CD14-positive monocyte (primary cell): ENCODE measurements around the gene CNFN. TPM values are rescaled to one million over a fixed set of nuclear protein-coding genes. Genes with fewer than 3 reads are reported as not detected.

Source experiments
- DNase-seq, 3 donors: peaks; one replicate each; pipeline ENCODE4 v3.0.0-alpha.2; 2011 to 2022
- H2AFZ ChIP-seq: 2 replicates; pipeline ENCODE4 v1.6.0; 2012; ENCODE audit warnings: mild to moderate bottlenecking, low read depth, low read length, inconsistent platforms; ENCODE audit not compliant: insufficient read depth, poor library complexity, severe bottlenecking
- H3K27ac ChIP-seq, 2 donors: 1 replicate in 1 of 2; 2 replicates in 1 of 2; pipeline ENCODE4 v1.5.1; 2012 to 2013; ENCODE audit warnings: low read length in 2 of 2, control low read depth in 1 of 2, inconsistent platforms in 1 of 2, low read depth in 1 of 2, mild to moderate bottlenecking in 1 of 2
- H3K27me3 ChIP-seq, 2 donors: one replicate each; pipeline versions ENCODE4 v1.6.0 to v1.6.1; 2011 to 2013; ENCODE audit warnings: low read length in 2 of 2; ENCODE audit not compliant: control insufficient read depth in 2 of 2, insufficient read depth in 2 of 2
- H3K36me3 ChIP-seq, 2 donors: replicated peaks in 1 of 2; 1 replicate in 1 of 2; 2 replicates in 1 of 2; pipeline versions ENCODE4 v1.5.1 to v1.6.1; 2012 to 2013; ENCODE audit warnings: low read length in 2 of 2, control low read depth in 1 of 2, inconsistent platforms in 1 of 2, mild to moderate bottlenecking in 1 of 2; ENCODE audit not compliant: insufficient read depth in 2 of 2, control insufficient read depth in 1 of 2
- H3K4me1 ChIP-seq, 2 donors: 1 replicate in 1 of 2; 2 replicates in 1 of 2; pipeline versions ENCODE4 v1.5.1 to v1.6.1; 2012 to 2013; ENCODE audit warnings: low read length in 2 of 2, control low read depth in 1 of 2, inconsistent platforms in 1 of 2, mild to moderate bottlenecking in 1 of 2, moderate library complexity in 1 of 2; ENCODE audit not compliant: insufficient read depth in 2 of 2, control insufficient read depth in 1 of 2
- H3K4me2 ChIP-seq: replicated peaks from 2 replicates; pipeline ENCODE3; 2012; ENCODE audit warnings: low read length, moderate library complexity, mild to moderate bottlenecking; ENCODE audit not compliant: poor library complexity, severe bottlenecking; ENCODE audit errors: extremely low read depth
- H3K4me3 ChIP-seq, 3 experiments: fragments of 200-600 bp in 1 of 3; sonication (generic) in 1 of 3; replicated peaks in 1 of 3; 1 replicate in 2 of 3; 2 replicates in 1 of 3; pipeline ENCODE4 v1.5.1; 2011 to 2013; ENCODE audit warnings: low read length in 3 of 3, mild to moderate bottlenecking in 3 of 3, control low read depth in 2 of 3, low read depth in 2 of 3, inconsistent platforms in 1 of 3, moderate library complexity in 1 of 3
- H3K79me2 ChIP-seq: 2 replicates; pipeline ENCODE4 v1.6.0; 2012; ENCODE audit warnings: mild to moderate bottlenecking, control low read depth, inconsistent platforms, low read length, moderate library complexity; ENCODE audit not compliant: insufficient read depth
- H3K9ac ChIP-seq: 2 replicates; pipeline ENCODE4 v1.6.0; 2017; ENCODE audit warnings: low read length, mild to moderate bottlenecking; ENCODE audit not compliant: insufficient read depth, poor library complexity, severe bottlenecking
- H3K9me3 ChIP-seq, 2 donors: replicated peaks in 1 of 2; 1 replicate in 1 of 2; 2 replicates in 1 of 2; pipeline versions ENCODE4 v1.5.1 to v1.6.1; 2012 to 2013; ENCODE audit warnings: low read length in 2 of 2, control low read depth in 1 of 2; ENCODE audit not compliant: control insufficient read depth in 1 of 2, insufficient read depth in 1 of 2
- H4K20me1 ChIP-seq: 2 replicates; pipeline ENCODE4 v1.6.0; 2012; ENCODE audit warnings: mild to moderate bottlenecking, low read length, control low read depth, moderate library complexity; ENCODE audit not compliant: insufficient read depth
- H3K27ac Mint-ChIP-seq, 7 donors: one replicate each; pipeline ENCODE4 v1.8.0; 2020; ENCODE audit warnings: mild to moderate bottlenecking in 7 of 7, mixed read lengths in 7 of 7, moderate library complexity in 6 of 7, inconsistent platforms in 2 of 7
- H3K27me3 Mint-ChIP-seq, 3 donors: one replicate each; pipeline ENCODE4 v1.8.0; 2021 to 2022; ENCODE audit warnings: low read depth in 3 of 3, mild to moderate bottlenecking in 3 of 3, mixed read lengths in 3 of 3, moderate library complexity in 3 of 3, inconsistent platforms in 1 of 3
- H3K36me3 Mint-ChIP-seq, 2 donors: one replicate each; pipeline ENCODE4 v1.8.0; 2020; ENCODE audit warnings: mixed read lengths in 2 of 2, inconsistent platforms in 1 of 2, mild to moderate bottlenecking in 1 of 2
- H3K4me1 Mint-ChIP-seq: one replicate; pipeline ENCODE4 v1.8.0; 2020; ENCODE audit warnings: mild to moderate bottlenecking, mixed read lengths
- H3K4me3 Mint-ChIP-seq, 2 donors: one replicate each; pipeline ENCODE4 v1.8.0; 2020; ENCODE audit warnings: mild to moderate bottlenecking in 2 of 2, mixed read lengths in 2 of 2, moderate library complexity in 1 of 2
- H3K9me3 Mint-ChIP-seq, 7 donors: one replicate each; pipeline ENCODE4 v1.8.0; 2020 to 2022; ENCODE audit warnings: mixed read lengths in 7 of 7, mild to moderate bottlenecking in 6 of 7, moderate library complexity in 6 of 7, inconsistent platforms in 2 of 7
- CTCF ChIP-seq: fragments of 200-600 bp; IDR thresholded peaks from one replicate; pipeline ENCODE4 v1.8.0; 2022; ENCODE audit warnings: antibody characterized with exemption, mild to moderate bottlenecking
- WGBS: methylation state at CpG from one replicate; pipeline ENCODE4 v1.1.5; 2013; ENCODE audit warnings: missing lambda C conversion rate; ENCODE audit not compliant: insufficient coverage; 5-methylcytosine and 5-hydroxymethylcytosine counted together
- intact Hi-C, 2 donors: fragments of 100-400 bp; cut with micrococcal nuclease; formaldehyde crosslinking; loops; one replicate each; pipeline versions ENCODE4 v1.15.0 to v1.15.1; 2023
- polyA plus RNA-seq, 3 donors: library from polyadenylated mRNA; depleted of rRNA in 1 of 3; unstranded in 2 of 3; stranded (reverse) in 1 of 3; fragments of 300-500 nt in 2 of 3; fragments of >200 nt in 1 of 3; fragmentation: Illumina TruSeq in 2 of 3; gene quantifications; 1 replicate in 2 of 3; 2 replicates in 1 of 3; pipeline ENCODE4 v1.2.3, GENCODE V29; 2012 to 2021

CNFN gene
- polyA plus RNA-seq, 3 donors = 0.64 to 6.4 (median 3.4) TPM

GRCh38 chr19:42345191-42345812, 44.8 kb downstream of the CNFN start:
- H3K36me3 Mint-ChIP-seq = peaks cover 13 to 18% of the 10 kb centered on the region in 2 donors
- no peak for TF ChIP-seq CTCF
- 75% methylated on average over 2 of the region's 6 CpGs for WGBS

GRCh38 chr19:42344336-42344893, 45.7 kb downstream of the CNFN start:
- no peak for DNase-seq
- WGBS = 93% methylated on average over 10 of the region's 18 CpGs
- Histone ChIP-seq H4K20me1 (no peaks in the 10 kb centered on the region), H2AFZ (no peak overlapping the region), H3K27ac (no peak overlapping the region), H3K36me3 (peaks cover 0 to 4% of the 10 kb centered on the region in 2 donors), H3K4me2 (no peak overlapping the region), H3K4me3 (no peak overlapping the region), H3K27me3 (no peaks in the 10 kb centered on the region), H3K4me1 (peaks cover 15 to 18% of the 10 kb centered on the region in 2 donors), H3K9me3 (no peaks in the 10 kb centered on the region), H3K79me2 (no peaks in the 10 kb centered on the region), H3K9ac (no peak overlapping the region)
- Mint-ChIP-seq H3K9me3 (no peaks in the 10 kb centered on the region), H3K27me3 (peaks cover 0 to 3% (median 0%) of the 10 kb centered on the region in 3 donors), H3K27ac (no peak overlapping the region), H3K4me1 (peaks cover 19% of the 10 kb centered on the region), H3K36me3 (peaks cover 13 to 18% of the 10 kb centered on the region in 2 donors), H3K4me3 (no peak overlapping the region)
- intact Hi-C loops = no loop called here
- TF ChIP-seq CTCF = no peak

More at GRCh38 chr19:42345191-42345812, 44.8 kb downstream of the CNFN start:
- Mint-ChIP-seq H3K27me3 (peaks cover 0 to 3% (median 0%) of the 10 kb centered on the region in 3 donors), H3K4me1 (peaks cover 19% of the 10 kb centered on the region), H3K9me3 (no peaks in the 10 kb centered on the region), H3K27ac (peak overlapping the region in 1 of 7 donors; percentile 28), H3K4me3 (no peak overlapping the region)
- no peak overlapping the region for H3K27ac ChIP-seq
- peaks cover 0 to 4% of the 10 kb centered on the region in 2 donors for H3K36me3 ChIP-seq
- H2AFZ ChIP-seq = no peak overlapping the region
- no peak overlapping the region for H3K4me2 ChIP-seq
- H3K4me3 ChIP-seq = no peak overlapping the region
- no peaks in the 10 kb centered on the region for H4K20me1 ChIP-seq
- H3K79me2 ChIP-seq = no peaks in the 10 kb centered on the region
- no peaks in the 10 kb centered on the region for H3K27me3 ChIP-seq
- no peaks in the 10 kb centered on the region for H3K9me3 ChIP-seq
- intact Hi-C loops = loop anchor here in 1 of 2 donors (5.0 kb wide), 1 partner anchor 42 kb away; no protein-coding TSS in a partner anchor
- H3K4me1 ChIP-seq = peaks cover 15 to 18% of the 10 kb centered on the region in 2 donors
- H3K9ac ChIP-seq = no peak overlapping the region
- no peak for DNase-seq
